Medulla oblongata (tissue), 1 donor: ENCODE data around the gene IL22RA1.
A peak's percentile ranks its signal among the peaks of the same experiment; 100 is the strongest.

Experiments
- DNase-seq: peaks from one replicate; pipeline ENCODE4 v3.0.0-alpha.2; 2015; ENCODE audit errors: extremely low spot score

IL22RA1 gene

GRCh38 chr1:24114753-24115152 is 28.2 kb downstream of the IL22RA1 start:
- DNase-seq: no peak

- DNase-seq: no peak
These were observed 29.3 kb downstream of the IL22RA1 start for GRCh38 chr1:24113641-24114033.

- peak; percentile 60 for DNase-seq
These were observed 30.8 kb downstream of the IL22RA1 start, which contains the start of gene MYOM3 for GRCh38 chr1:24111996-24112779. TSS of gene MYOM3 (minus strand) at chr1:24112135. CDS start at chr1:24108636, 3,499 bp downstream.

- DNase-seq: no peak
These were observed 31.5 kb downstream of the IL22RA1 start for GRCh38 chr1:24111262-24111995.

GRCh38 chr1:24110642-24111261 is 32.2 kb downstream of the IL22RA1 start:
- DNase-seq: no peak

GRCh38 chr1:24109686-24110475 is 33.1 kb downstream of the IL22RA1 start:
- DNase-seq: no peak

GRCh38 chr1:24109166-24109483 is 33.8 kb downstream of the IL22RA1 start:
- DNase-seq: no peak

- DNase-seq: no peak
These were observed 34.4 kb downstream of the IL22RA1 start for GRCh38 chr1:24108334-24109165.

GRCh38 chr1:24107462-24108138 is 35.3 kb downstream of the IL22RA1 start:
- no peak for DNase-seq

GRCh38 chr1:24105368-24106160 is 37.4 kb downstream of the IL22RA1 start:
- DNase-seq: no peak

- no peak for DNase-seq
These were observed 38.1 kb downstream of the IL22RA1 start for GRCh38 chr1:24104854-24105253.

GRCh38 chr1:24103879-24104278 is 39.1 kb downstream of the IL22RA1 start:
- no peak for DNase-seq

- DNase-seq: no peak
These were observed 39.5 kb downstream of the IL22RA1 start for GRCh38 chr1:24103408-24103807.

- DNase-seq: no peak
These were observed 40.0 kb downstream of the IL22RA1 start for GRCh38 chr1:24102961-24103360.

- no peak for DNase-seq
These were observed 40.9 kb downstream of the IL22RA1 start for GRCh38 chr1:24101796-24102586.

- DNase-seq: no peak
These were observed 41.8 kb downstream of the IL22RA1 start for GRCh38 chr1:24100945-24101737.

- no peak for DNase-seq
These were observed 43.8 kb downstream of the IL22RA1 start for GRCh38 chr1:24098943-24099638.
